Loucy (cell line): ENCODE measurements around the gene PDE9A.

ENCODE experiments used
- H2AFZ ChIP-seq: fragments of 200-600 bp; sonication (generic); 2 replicates; pipeline ENCODE4 v1.6.0; 2016; ENCODE audit warnings: antibody characterized with exemption, mild to moderate bottlenecking, low read length, moderate library complexity
- H3F3A ChIP-seq: fragments of 200-600 bp; 2 replicates; pipeline ENCODE4 v1.6.0; 2016; ENCODE audit warnings: antibody characterized with exemption, low read depth, mild to moderate bottlenecking
- H3K27me3 ChIP-seq: fragments of 200-600 bp; sonication (generic); 2 replicates; pipeline ENCODE4 v1.6.1; 2014; ENCODE audit warnings: low read length, mild to moderate bottlenecking; ENCODE audit not compliant: insufficient read depth, poor library complexity, severe bottlenecking
- H3K36me3 ChIP-seq: fragments of 200-600 bp; sonication (generic); 2 replicates; pipeline ENCODE4 v1.6.1; 2016; ENCODE audit warnings: low read length; ENCODE audit not compliant: insufficient read depth
- H3K4me1 ChIP-seq: fragments of 200-600 bp; sonication (generic); 2 replicates; pipeline ENCODE4 v1.5.1; 2014; ENCODE audit warnings: low read length, mild to moderate bottlenecking; ENCODE audit not compliant: insufficient read depth, poor library complexity, severe bottlenecking
- H3K4me2 ChIP-seq: fragments of 200-600 bp; sonication (generic); 2 replicates; pipeline ENCODE4 v1.6.0; 2014; ENCODE audit warnings: antibody characterized with exemption, low read length, low read depth, mild to moderate bottlenecking; ENCODE audit not compliant: poor library complexity, severe bottlenecking
- H3K4me3 ChIP-seq: fragments of 200-600 bp; sonication (generic); 2 replicates; pipeline ENCODE4 v1.5.1; 2014; ENCODE audit warnings: low read length, mild to moderate bottlenecking, mixed read lengths; ENCODE audit not compliant: poor library complexity, severe bottlenecking
- H3K79me2 ChIP-seq: fragments of 200-600 bp; sonication (generic); 2 replicates; pipeline ENCODE4 v1.6.1; 2014; ENCODE audit warnings: low read length; ENCODE audit not compliant: insufficient read depth
- H3K9ac ChIP-seq: fragments of 200-600 bp; sonication (generic); 2 replicates; pipeline ENCODE4 v1.6.0; 2014; ENCODE audit warnings: mild to moderate bottlenecking, low read depth, low read length, moderate library complexity; ENCODE audit not compliant: poor library complexity, severe bottlenecking
- H3K9me2 ChIP-seq: fragments of 200-600 bp; sonication (generic); replicated peaks from 2 replicates; pipeline ENCODE4 v1.6.1; 2016; ENCODE audit warnings: low read depth, low read length, mixed read lengths
- H3K9me3 ChIP-seq: fragments of 200-600 bp; sonication (generic); 2 replicates; pipeline ENCODE4 v1.6.1; 2014; ENCODE audit warnings: mild to moderate bottlenecking, antibody characterized with exemption, low read length, low read depth; ENCODE audit not compliant: insufficient read depth
- H4K20me1 ChIP-seq: fragments of 200-600 bp; sonication (generic); 2 replicates; pipeline ENCODE4 v1.6.0; 2014; ENCODE audit warnings: antibody characterized with exemption, low read length, mild to moderate bottlenecking; ENCODE audit not compliant: insufficient read depth, poor library complexity, severe bottlenecking
- CTCF ChIP-seq: fragments of 200-600 bp; sonication (generic); conservative IDR thresholded peaks from 2 replicates; pipeline ENCODE4 v1.5.1; 2014; ENCODE audit warnings: mild to moderate bottlenecking, antibody characterized with exemption, low read length
- EZH2phosphoT487 ChIP-seq: fragments of 200-600 bp; IDR thresholded peaks from 2 replicates; pipeline ENCODE4 v1.6.1; 2018; ENCODE audit warnings: antibody characterized with exemption, mild to moderate bottlenecking, moderate library complexity, borderline replicate concordance

PDE9A gene

GRCh38 chr21:42616941-42617340 is 36.5 kb upstream of the PDE9A start:
- Histone ChIP-seq H3K9me3 (peaks cover 5% of the 10 kb centered on the region; the same call in 1 of the 2 replicates), H3F3A (no peaks in the 10 kb centered on the region), H3K79me2 (no peaks in the 10 kb centered on the region), H2AFZ (no peak overlapping the region), H3K4me3 (no peak overlapping the region), H3K27me3 (no peaks in the 10 kb centered on the region), H3K9ac (no peak overlapping the region), H3K4me2 (peak overlapping the region; percentile 47), H3K9me2 (no peaks in the 10 kb centered on the region), H4K20me1 (no peaks in the 10 kb centered on the region), H3K4me1 (peaks cover 26% of the 10 kb centered on the region), H3K36me3 (no peaks in the 10 kb centered on the region)
- TF ChIP-seq EZH2phosphoT487 (no peak), CTCF (no peak)

- Histone ChIP-seq H3K36me3 (no peaks in the 10 kb centered on the region), H3K9ac (no peak overlapping the region), H3K79me2 (no peaks in the 10 kb centered on the region), H3K9me2 (no peaks in the 10 kb centered on the region), H3F3A (no peaks in the 10 kb centered on the region), H3K4me1 (peaks cover 26% of the 10 kb centered on the region), H3K4me2 (no peak overlapping the region), H4K20me1 (no peaks in the 10 kb centered on the region), H2AFZ (no peak overlapping the region), H3K27me3 (no peaks in the 10 kb centered on the region), H3K4me3 (no peak overlapping the region), H3K9me3 (no peaks in the 10 kb centered on the region)
- TF ChIP-seq EZH2phosphoT487 (no peak), CTCF (no peak)
Measured at GRCh38 chr21:42617486-42617885, 35.9 kb upstream of the PDE9A start.

GRCh38 chr21:42618707-42619102 is 34.7 kb upstream of the PDE9A start:
- Histone ChIP-seq H3K79me2 (no peaks in the 10 kb centered on the region), H2AFZ (no peak overlapping the region), H4K20me1 (no peaks in the 10 kb centered on the region), H3F3A (no peaks in the 10 kb centered on the region), H3K4me2 (no peak overlapping the region), H3K4me3 (no peak overlapping the region), H3K9me2 (no peaks in the 10 kb centered on the region), H3K9me3 (no peaks in the 10 kb centered on the region), H3K4me1 (peaks cover 25% of the 10 kb centered on the region), H3K9ac (no peak overlapping the region), H3K27me3 (no peaks in the 10 kb centered on the region), H3K36me3 (no peaks in the 10 kb centered on the region)
- TF ChIP-seq CTCF: peak; percentile 37; the same call in 1 of the 2 replicates
- TF ChIP-seq EZH2phosphoT487: no peak
